Glutamatergic neuron (in vitro differentiated cells): ENCODE measurements around the gene ANKRD28. TPM values are rescaled to one million over a fixed set of nuclear protein-coding genes. Genes with fewer than 3 reads are reported as not detected.

Experiments
- DNase-seq: peaks from one replicate; pipeline ENCODE4 v3.0.0; 2022
- H3K27ac Mint-ChIP-seq: one replicate; pipeline ENCODE4 v1.8.0; 2020; ENCODE audit warnings: mild to moderate bottlenecking, mixed read lengths, inconsistent platforms; ENCODE audit not compliant: unreplicated experiment
- H3K27me3 Mint-ChIP-seq: one replicate; pipeline ENCODE4 v1.8.0; 2020; ENCODE audit warnings: mild to moderate bottlenecking, moderate library complexity, mixed read lengths, inconsistent platforms; ENCODE audit not compliant: unreplicated experiment
- H3K36me3 Mint-ChIP-seq: one replicate; pipeline ENCODE4 v1.8.0; 2020; ENCODE audit warnings: mild to moderate bottlenecking, mixed read lengths, inconsistent platforms; ENCODE audit not compliant: unreplicated experiment
- H3K4me1 Mint-ChIP-seq: one replicate; pipeline ENCODE4 v1.8.0; 2020; ENCODE audit warnings: mild to moderate bottlenecking, low read depth, mixed read lengths, inconsistent platforms; ENCODE audit not compliant: unreplicated experiment
- H3K4me3 Mint-ChIP-seq: one replicate; pipeline ENCODE4 v1.8.0; 2020; ENCODE audit warnings: mild to moderate bottlenecking, mixed read lengths, inconsistent platforms; ENCODE audit not compliant: unreplicated experiment
- H3K9me3 Mint-ChIP-seq: one replicate; pipeline ENCODE4 v1.8.0; 2020; ENCODE audit warnings: mild to moderate bottlenecking, moderate library complexity, mixed read lengths, inconsistent platforms; ENCODE audit not compliant: unreplicated experiment
- CTCF ChIP-seq: fragments of 200-600 bp; sonication (generic); IDR thresholded peaks from one replicate; pipeline ENCODE4 v1.5.0; 2021; ENCODE audit not compliant: partially characterized antibody, unreplicated experiment
- total RNA-seq: library from RNA; stranded (reverse); fragmentation: NEBNext Ultra II Directional; extraction: Animal tissue kit (Norgen Biotek cat#: 25700); gene quantifications from one replicate; pipeline ENCODE4 v1.2.1, GENCODE V29; 2021; ENCODE audit not compliant: unreplicated experiment

ANKRD28 gene
- total RNA-seq, 1 donor from 2014 or later, result 84.3 TPM

GRCh38 chr3:15637131-15637951, 160.4 kb downstream of the ANKRD28 start:
- no peak for TF ChIP-seq CTCF
- H3K4me3 Mint-ChIP-seq, result no peak overlapping the region
- no peaks in the 10 kb centered on the region for H3K9me3 Mint-ChIP-seq
- DNase-seq, result no peak
- H3K4me1 Mint-ChIP-seq, result no peaks in the 10 kb centered on the region
- H3K27me3 Mint-ChIP-seq, result peaks cover under 1% of the 10 kb centered on the region
- H3K36me3 Mint-ChIP-seq, result peaks cover under 1% of the 10 kb centered on the region
- H3K27ac Mint-ChIP-seq, result no peak overlapping the region

GRCh38 chr3:15636028-15636709, 161.6 kb downstream of the ANKRD28 start:
- Mint-ChIP-seq H3K27ac (no peak overlapping the region), H3K36me3 (peaks cover 6% of the 10 kb centered on the region), H3K4me1 (peaks cover 5% of the 10 kb centered on the region), H3K9me3 (no peaks in the 10 kb centered on the region), H3K27me3 (peaks cover 2% of the 10 kb centered on the region), H3K4me3 (no peak overlapping the region)
- no peak for DNase-seq
- no peak for TF ChIP-seq CTCF

- no peak overlapping the region for H3K4me3 Mint-ChIP-seq
- no peak for TF ChIP-seq CTCF
- H3K4me1 Mint-ChIP-seq, result peaks cover 5% of the 10 kb centered on the region
- H3K9me3 Mint-ChIP-seq, result no peaks in the 10 kb centered on the region
- H3K27me3 Mint-ChIP-seq, result peaks cover 2% of the 10 kb centered on the region
- no peak overlapping the region for H3K27ac Mint-ChIP-seq
- peaks cover 6% of the 10 kb centered on the region for H3K36me3 Mint-ChIP-seq
- DNase-seq, result no peak
Measured at GRCh38 chr3:15635121-15635661, 162.6 kb downstream of the ANKRD28 start.

GRCh38 chr3:15634671-15635070, 163.1 kb downstream of the ANKRD28 start:
- H3K4me1 Mint-ChIP-seq, result peaks cover 5% of the 10 kb centered on the region
- no peak for DNase-seq
- H3K36me3 Mint-ChIP-seq, result peaks cover 6% of the 10 kb centered on the region
- peaks cover 2% of the 10 kb centered on the region for H3K27me3 Mint-ChIP-seq
- no peaks in the 10 kb centered on the region for H3K9me3 Mint-ChIP-seq
- H3K4me3 Mint-ChIP-seq, result no peak overlapping the region
- TF ChIP-seq CTCF, result no peak
- no peak overlapping the region for H3K27ac Mint-ChIP-seq
